HepG2 (cell line): ENCODE data around the gene HELZ. TPM values are rescaled to one million over a fixed set of nuclear protein-coding genes. Genes with fewer than 3 reads are reported as not detected.

ENCODE experiments used
- AKNA ChIP-seq: sonication (generic); formaldehyde crosslinking; IDR thresholded peaks from 2 replicates; pipeline ENCODE4 v1.4.0; 2020; ENCODE audit warnings: missing genetic modification reagents, borderline replicate concordance
- ASH2L ChIP-seq: fragments of 300-600, 200-600 bp; sonication (generic); IDR thresholded peaks from 2 replicates; pipeline ENCODE4 v1.7.0; 2017; ENCODE audit warnings: low read depth, mild to moderate bottlenecking, moderate library complexity, mixed read lengths, low read length; ENCODE audit not compliant: insufficient read length
- ESRRA ChIP-seq: sonication (generic); formaldehyde crosslinking; IDR thresholded peaks from 2 replicates; pipeline ENCODE4 v1.5.1; 2020; ENCODE audit warnings: mild to moderate bottlenecking, low read depth, missing genetic modification reagents
- FOXK1 ChIP-seq: sonication (generic); formaldehyde crosslinking; IDR thresholded peaks from 2 replicates; pipeline ENCODE4 v1.4.0; 2020; ENCODE audit warnings: low read depth, missing genetic modification reagents, borderline replicate concordance
- LCORL ChIP-seq, 2 experiments: fragments of 450-650 bp in 1 of 2; sonication (generic) in 1 of 2; formaldehyde crosslinking in 1 of 2; IDR thresholded peaks; 2 replicates each; pipeline versions ENCODE4 v1.5.0 to v1.6.1; 2017 to 2020; ENCODE audit warnings: antibody characterized with exemption in 1 of 2, missing genetic modification reagents in 1 of 2
- MYPOP ChIP-seq: sonication (generic); formaldehyde crosslinking; IDR thresholded peaks from 2 replicates; pipeline ENCODE4 v1.8.1; 2023; ENCODE audit warnings: mild to moderate bottlenecking, moderate library complexity, missing genetic modification reagents
- NCOR1 ChIP-seq: fragments of 200-600 bp; sonication (generic); IDR thresholded peaks from 2 replicates; pipeline ENCODE4 v1.7.0; 2017; ENCODE audit warnings: antibody characterized with exemption, low read length, borderline replicate concordance
- PPARG ChIP-seq: conservative IDR thresholded peaks from 2 replicates; pipeline ENCODE4 v1.6.1; 2016; ENCODE audit warnings: missing biosample characterization, missing genetic modification reagents
- SNAPC4 ChIP-seq: sonication (generic); formaldehyde crosslinking; IDR thresholded peaks from 2 replicates; pipeline ENCODE4 v1.4.0; 2020; ENCODE audit warnings: mild to moderate bottlenecking, missing genetic modification reagents
- SSRP1 ChIP-seq: IDR thresholded peaks from 2 replicates; pipeline ENCODE4 v1.6.1; 2016; ENCODE audit warnings: control low read depth
- ZMYM3 ChIP-seq: sonication (generic); formaldehyde crosslinking; IDR thresholded peaks from 2 replicates; pipeline ENCODE4 v1.5.1; 2020; ENCODE audit warnings: mild to moderate bottlenecking, missing genetic modification reagents
- ZNF12 ChIP-seq: sonication (generic); formaldehyde crosslinking; IDR thresholded peaks from 2 replicates; pipeline ENCODE4 v1.5.0; 2020; ENCODE audit warnings: missing genetic modification reagents
- ZSCAN12 ChIP-seq: sonication (generic); formaldehyde crosslinking; IDR thresholded peaks from 2 replicates; pipeline ENCODE4 v1.9.0; 2021; ENCODE audit warnings: mild to moderate bottlenecking, missing genetic modification reagents
- polyA plus RNA-seq, 8 experiments: library from polyadenylated mRNA; depleted of rRNA in 3 of 8; stranded (reverse) in 7 of 8; unstranded in 1 of 8; fragments of >200 nt; fragmentation: Illumina TruSeq in 4 of 8; extraction: Trizol in 4 of 8; gene quantifications; 2 replicates each; pipeline versions ENCODE4 v1.2.1 to v1.2.3, GENCODE V29; 2011 to 2016; ENCODE audit warnings: low read depth in 4 of 8, missing spikeins in 1 of 8, mixed read lengths in 1 of 8; ENCODE audit not compliant: insufficient read depth in 1 of 8
- total RNA-seq, 5 experiments: library from RNA; depleted of rRNA; stranded (reverse); fragments of >200 nt; fragmentation: Illumina TruSeq; extraction: Trizol; gene quantifications; 2 replicates each; pipeline ENCODE4 v1.2.3, GENCODE V29; 2016; ENCODE audit warnings: low read depth in 1 of 5

Gene HELZ
- total and polyA plus RNA-seq, 2 of the 13 experiments (the other 11 are each of a cell fraction or from before 2014, with no cell fraction given) = 35.3 to 52.4 TPM

GRCh38 chr17:67280279-67280678 is 35.3 kb upstream of the HELZ start (continued):
- no peak for TF ChIP-seq FOXK1 (CRISPR knock-in tag)
- TF ChIP-seq NCOR1 = no peak; the same call in 1 of the 2 replicates
- no peak for TF ChIP-seq SNAPC4 (CRISPR knock-in tag)
- no peak for TF ChIP-seq ZSCAN12 (CRISPR knock-in tag)
- TF ChIP-seq SSRP1 (CRISPR knock-in tag) = no peak
- TF ChIP-seq ASH2L = no peak
- no peak for TF ChIP-seq LCORL (IDR thresholded peaks at IDR 0.05)
- TF ChIP-seq LCORL (CRISPR knock-in tag; IDR thresholded peaks at IDR 0.05) = peak; percentile 73; the same call in 1 of the 2 replicates
- no peak for TF ChIP-seq ZNF12 (CRISPR knock-in tag)
- peak; percentile 23; the same call in 1 of the 2 replicates for TF ChIP-seq ZMYM3 (CRISPR knock-in tag)
- TF ChIP-seq PPARG = no peak
- TF ChIP-seq MYPOP (CRISPR knock-in tag) = peak; percentile 33; the same call in 1 of the 2 replicates
- no peak for TF ChIP-seq ESRRA (CRISPR knock-in tag)
- no peak for TF ChIP-seq AKNA (CRISPR knock-in tag)
